ENCODE results near the gene TBC1D2.

DNA sequence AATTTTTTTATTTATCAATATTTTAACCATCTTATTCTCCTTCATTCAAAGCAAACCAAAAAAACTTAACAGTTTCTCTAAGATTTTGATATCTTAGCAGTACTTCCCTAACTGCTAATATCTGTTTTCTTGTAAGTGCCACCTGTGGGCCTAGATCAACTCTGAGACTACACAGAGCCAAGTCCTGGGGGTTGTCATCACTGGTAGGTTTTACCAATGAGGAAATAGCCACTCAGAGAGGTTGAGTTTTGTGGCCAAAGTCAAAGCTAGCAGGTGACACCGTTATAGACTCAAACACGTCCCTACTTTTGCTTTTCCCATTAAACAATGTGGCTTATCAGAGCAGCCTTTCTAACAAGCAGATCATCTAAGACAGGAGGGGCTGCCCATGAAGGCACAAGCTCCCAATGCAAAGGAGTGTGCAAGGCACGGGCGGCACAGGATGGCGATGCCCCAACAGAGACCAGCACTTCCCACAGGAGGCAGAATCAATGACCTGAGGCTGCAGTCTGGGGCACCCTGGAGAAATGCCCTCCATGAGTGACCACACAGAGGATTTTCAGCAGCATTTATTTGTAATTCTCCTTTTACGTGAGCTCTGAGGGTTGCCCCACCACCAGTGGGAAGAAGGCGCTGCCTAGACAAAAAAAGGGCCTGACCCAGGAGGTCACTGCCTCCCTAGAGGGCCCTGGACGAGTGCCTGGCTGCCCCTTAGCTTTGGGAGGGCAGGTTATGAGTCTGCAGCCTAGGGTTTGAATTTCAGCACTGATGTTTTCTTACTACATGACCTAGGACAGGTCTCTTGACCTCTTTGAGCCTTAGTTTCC, 7.4 kb downstream of the TBC1D2 start:
- TF ChIP-seq CTCF (IDR thresholded peaks at IDR 0.05; ENCODE audit: borderline replicate concordance, extremely low read depth, low read length, poor library complexity, severe bottlenecking), result no peak
- TF ChIP-seq EZH2 (IDR thresholded peaks at IDR 0.05; ENCODE audit: borderline replicate concordance, low read depth, low read length, severe bottlenecking), result no peak
